GM19463 (cell line): ENCODE data around the gene CALCA.
"Not testable (repeated sequence)": the region's sequence is repeated elsewhere in the genome, so short reads cannot be mapped to it uniquely, and the experiment has no call there.

ENCODE experiments used
- ATAC-seq: cut with Tn5 transposase; IDR thresholded peaks from one replicate; pipeline ENCODE4 v1.9.1; 2021; ENCODE audit warnings: mild to moderate bottlenecking, moderate library complexity; ENCODE audit not compliant: unreplicated experiment

Gene CALCA

GRCh38 chr11:14971865-14972580 lies at the start of gene CALCA:
CALCA (minus strand) TSS chr11:14972351; CDS start chr11:14971192, 1,159 bp downstream.
- ATAC-seq, result no peak

DNA sequence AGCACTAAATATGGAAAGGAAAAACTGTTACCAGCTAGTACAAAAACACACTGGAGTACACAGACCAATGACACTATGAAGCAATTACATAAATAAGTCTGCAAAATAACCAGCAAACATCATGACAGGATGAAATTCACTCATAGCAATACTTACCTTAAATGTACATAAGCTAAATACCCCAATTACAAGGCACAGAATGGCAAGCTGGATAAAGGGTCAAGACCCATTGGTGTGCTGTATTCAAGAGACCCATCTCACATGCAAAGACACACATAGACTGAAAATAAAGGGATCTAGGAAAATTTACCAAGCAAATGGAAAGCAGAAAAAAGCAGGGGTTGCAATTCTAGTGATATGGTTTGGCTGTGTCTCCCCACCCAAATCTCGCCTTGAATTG lies 44.0 kb upstream of the CALCA start:
- no peak for ATAC-seq

DNA sequence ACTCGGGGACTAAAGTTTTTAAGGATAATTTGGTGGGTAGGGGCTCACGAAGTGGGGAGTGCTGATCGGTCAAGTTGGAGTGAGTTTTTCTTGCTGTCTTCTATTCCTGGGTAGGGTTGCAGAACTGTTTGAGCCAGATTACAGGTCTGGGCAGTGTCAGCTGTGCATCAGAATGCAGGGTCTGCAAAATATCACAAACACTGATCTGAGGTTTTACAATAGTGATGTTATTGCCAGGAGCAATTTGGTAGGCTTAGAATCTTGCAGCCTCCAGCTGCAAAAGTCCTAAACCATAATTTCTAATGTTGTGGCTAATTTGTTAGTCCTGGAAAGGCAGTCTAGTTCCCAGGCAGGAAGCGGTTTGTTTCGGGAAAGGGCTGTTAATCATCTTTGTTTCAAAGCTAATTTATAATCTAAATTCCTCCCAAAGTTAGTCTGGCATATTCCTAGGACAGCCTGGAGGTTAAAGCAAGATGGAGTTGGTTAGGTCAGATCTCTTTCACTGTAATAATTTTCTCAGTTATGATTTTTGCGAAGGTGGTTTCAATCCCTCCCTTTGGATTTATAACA lies 39.7 kb upstream of the CALCA start:
- no peak for ATAC-seq

DNA sequence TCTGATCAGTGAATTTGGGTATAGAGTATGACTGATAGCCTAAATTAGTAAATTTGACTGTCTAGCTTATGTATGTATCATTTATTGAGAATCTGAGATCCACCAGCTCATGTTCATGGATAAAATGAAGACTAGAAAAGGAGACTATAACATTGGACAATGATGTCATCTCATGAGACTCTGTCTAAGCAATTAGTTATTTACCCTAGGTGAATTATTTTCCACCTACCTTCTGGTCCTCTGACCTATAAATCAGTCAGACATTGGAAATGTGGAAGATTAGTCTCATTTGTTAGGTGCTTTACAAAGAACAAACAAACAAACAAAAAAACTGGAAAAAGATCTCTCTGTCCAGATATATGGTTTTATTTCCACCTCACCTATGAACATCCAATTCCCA lies 38.7 kb upstream of the CALCA start:
- ATAC-seq, result no peak

DNA sequence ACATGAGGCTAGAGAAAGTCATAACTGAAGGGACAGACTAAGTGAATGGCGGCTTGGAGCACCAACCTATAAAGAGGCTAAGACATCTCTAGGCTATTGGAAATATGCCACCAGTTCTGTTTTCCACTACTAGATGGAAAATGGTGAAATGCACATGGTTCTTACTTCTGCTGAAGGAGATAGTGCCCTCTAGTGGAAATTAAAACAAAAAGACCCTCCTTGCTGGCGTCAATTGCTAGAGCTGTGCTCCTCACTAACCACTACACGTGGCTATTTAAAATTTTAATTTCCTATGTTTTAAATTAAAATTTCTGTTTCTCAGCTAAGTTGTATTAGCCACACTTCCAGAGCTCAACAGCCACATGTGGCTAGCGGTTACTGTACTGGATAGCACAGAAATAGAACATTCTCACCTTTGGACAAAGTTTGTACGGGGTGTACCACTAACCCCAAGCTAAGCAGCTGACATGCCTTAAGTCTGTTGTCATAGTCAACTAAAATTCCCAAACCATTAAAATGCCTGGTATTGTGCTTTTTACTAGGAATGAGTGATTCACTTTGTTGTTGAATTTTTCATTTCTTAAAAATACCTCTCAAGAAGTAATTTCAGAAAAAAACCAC lies 34.1 kb upstream of the CALCA start:
- peak; percentile 68 for ATAC-seq

DNA sequence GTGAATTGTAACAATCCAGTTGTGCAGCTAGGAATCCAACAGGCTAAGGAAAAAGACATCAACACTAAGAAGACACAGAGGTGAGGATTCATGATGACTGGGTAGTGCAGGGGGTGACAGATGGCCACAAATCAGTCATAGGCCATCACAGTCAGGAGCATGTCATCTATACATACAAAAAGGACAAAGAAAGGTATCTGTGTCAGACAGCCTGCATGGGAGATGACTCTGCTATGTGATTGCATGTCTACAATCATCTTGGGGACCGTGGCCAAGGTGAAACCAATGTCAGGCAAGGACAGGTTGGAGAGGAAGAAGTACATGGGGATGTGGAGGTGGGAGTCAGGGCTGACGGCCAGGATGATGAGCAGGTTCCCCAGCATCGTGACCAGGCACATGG lies 16.0 kb upstream of the CALCA start:
- ATAC-seq, result not testable (repeated sequence)

DNA sequence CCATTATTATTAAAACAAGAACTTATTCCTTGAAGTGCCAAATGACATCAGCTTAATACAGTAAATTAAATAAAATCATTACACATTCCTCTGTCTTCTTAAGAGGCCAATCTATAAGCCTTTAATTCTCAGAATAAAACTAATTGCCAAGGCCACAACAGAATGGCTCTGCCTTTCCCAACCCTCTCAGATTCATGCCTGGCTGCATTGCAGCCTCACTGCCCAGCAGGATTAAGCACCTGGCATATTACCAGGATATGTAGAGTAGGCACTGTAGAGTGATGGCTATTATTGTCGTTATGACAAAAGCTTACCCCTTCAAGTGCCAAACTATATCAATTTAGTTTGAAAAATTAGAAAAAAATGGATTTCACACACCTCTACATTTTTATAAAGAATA lies 9.4 kb upstream of the CALCA start:
- ATAC-seq, result no peak

- ATAC-seq, result no peak
These were observed 8.7 kb upstream of the CALCA start for GRCh38 chr11:14980854-14981253.

GRCh38 chr11:14977101-14977880 lies 5.1 kb upstream of the CALCA start:
- ATAC-seq, result no peak

DNA sequence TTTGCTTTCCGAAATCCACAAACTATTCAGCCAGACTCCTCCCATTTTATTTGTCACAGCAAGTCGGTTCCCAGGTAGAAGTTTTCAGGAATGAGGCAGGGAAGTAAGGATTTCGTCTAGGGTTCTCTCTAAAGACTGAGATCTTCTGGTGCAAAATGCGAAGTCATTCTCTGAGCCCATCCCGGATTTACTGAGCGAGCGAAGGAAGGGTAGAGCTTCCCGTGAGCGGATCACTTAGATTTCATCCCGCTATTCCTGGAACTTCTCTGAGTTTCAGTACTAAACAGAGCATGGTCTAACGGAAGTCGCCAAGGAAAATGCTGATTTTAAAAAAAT lies 3.1 kb upstream of the CALCA start:
- ATAC-seq, result no peak

DNA sequence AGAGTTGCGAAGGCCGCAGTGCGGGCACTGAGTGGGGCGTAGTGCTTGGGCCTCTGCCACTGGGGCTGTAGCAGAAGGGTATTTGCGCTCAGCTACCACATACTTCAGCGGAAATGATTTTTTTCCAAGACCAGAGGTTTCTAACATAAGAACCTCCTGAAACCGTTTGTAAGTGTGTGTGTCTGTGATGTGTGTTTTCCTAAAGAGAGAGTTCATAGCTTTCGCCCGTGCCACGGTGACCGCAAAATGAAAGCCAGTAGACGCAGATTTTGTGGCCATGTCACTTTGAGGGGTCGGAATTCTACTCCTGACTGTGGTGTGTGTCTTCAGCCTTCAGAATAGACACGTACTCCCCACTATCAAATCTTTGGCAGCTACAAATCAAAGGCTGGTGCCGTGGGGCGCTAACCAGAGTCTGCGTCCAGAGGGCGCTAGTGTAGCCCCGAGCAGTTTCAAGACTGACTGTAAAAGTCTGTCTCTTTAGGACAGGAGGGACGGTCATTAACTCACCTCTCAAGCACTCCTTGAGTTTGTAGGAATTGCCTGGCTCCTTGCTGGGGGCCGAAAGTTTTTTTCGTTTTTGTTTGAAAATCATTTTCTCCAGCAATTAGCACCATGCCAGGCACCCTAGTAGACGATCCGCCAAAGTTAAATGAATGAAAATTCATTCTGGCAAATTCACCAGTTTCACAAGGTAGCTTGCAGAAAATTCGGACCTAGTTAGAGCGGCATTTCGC lies 2.5 kb upstream of the CALCA start:
- ATAC-seq, result peak; percentile 46

GRCh38 chr11:14973621-14974514 lies 1.7 kb upstream of the CALCA start:
- ATAC-seq, result peak; percentile 45

GRCh38 chr11:14972581-14973495 lies 687 bp upstream of the CALCA start:
- ATAC-seq, result peak; percentile 3

DNA sequence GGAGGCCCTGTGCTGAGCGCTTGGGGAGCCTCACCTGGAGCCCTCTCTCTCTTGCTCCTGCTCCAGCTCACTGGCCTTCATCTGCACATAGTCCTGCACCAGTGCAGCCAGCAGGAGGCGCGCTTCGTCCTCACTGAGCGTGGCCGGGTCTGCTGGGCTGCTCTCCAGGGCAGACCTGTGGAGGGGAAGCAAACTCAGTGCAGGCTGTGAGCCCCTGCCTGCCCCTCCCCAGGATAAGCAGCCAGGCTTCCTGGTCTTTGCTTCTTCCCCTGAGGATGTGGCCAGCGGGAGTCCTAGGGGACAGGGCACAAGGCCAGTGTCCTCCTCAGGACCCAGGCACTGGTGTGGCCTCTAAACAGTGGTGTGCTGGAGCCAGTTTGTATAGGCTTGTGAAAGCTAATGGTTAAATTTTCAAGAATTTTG lies 2.2 kb downstream of the CALCA start:
- ATAC-seq, result peak; percentile 47

DNA sequence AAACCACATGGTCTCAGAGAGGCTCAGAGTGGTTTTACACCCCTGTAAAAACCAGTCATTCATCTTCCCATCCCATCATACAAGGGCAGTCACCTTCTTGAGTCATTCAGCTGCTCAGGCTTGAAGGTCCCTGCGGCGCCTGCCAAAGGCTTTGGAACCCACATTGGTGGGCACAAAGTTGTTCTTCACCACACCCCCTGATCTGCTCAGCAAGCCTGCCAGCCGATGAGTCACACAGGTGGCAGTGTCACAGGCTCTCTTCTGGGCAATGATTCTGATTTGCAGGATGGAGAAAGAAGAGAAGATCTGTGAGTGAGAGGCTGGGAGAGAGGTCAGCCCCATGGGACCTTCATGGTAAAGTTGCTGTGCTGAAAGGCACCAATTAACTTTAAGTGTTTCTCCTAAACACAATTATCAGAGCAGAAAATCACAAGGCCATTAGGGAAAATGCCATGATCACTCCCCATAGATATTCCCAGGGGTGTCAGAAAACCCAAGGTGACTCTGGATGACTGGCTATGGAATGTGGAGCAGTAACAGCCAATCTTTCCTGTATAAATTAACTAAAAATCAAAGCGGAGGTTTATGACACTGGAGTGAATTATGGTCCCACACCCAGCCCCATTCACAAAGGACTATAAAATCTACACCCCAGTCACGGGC lies 4.4 kb downstream of the CALCA start:
- no peak for ATAC-seq

GRCh38 chr11:14956111-14956510 lies 16.0 kb downstream of the CALCA start:
- ATAC-seq, result no peak

GRCh38 chr11:14954581-14954980 lies 17.6 kb downstream of the CALCA start:
- no peak for ATAC-seq

- ATAC-seq, result no peak
These were observed 18.2 kb downstream of the CALCA start for GRCh38 chr11:14953904-14954303.
